Vagina (tissue), 2 donors: ENCODE results near the gene RHO. TPM values are rescaled to one million over a fixed set of nuclear protein-coding genes. Genes with fewer than 3 reads are reported as not detected.
A peak's percentile ranks its signal among the peaks of the same experiment; 100 is the strongest.

Experiments used
- DNase-seq, 2 donors: peaks; one replicate each; pipeline ENCODE4 v3.0.0-alpha.2; 2017; ENCODE audit errors: extremely low spot score in 2 of 2
- H3K27ac ChIP-seq: fragments of 200-600 bp; sonication (generic); one replicate; pipeline ENCODE4 v1.5.1; 2019
- H3K27me3 ChIP-seq: fragments of 200-600 bp; sonication (generic); one replicate; pipeline ENCODE4 v1.5.1; 2019
- H3K36me3 ChIP-seq, 2 donors: fragments of 200-600 bp; sonication (generic); one replicate each; pipeline ENCODE4 v1.5.1; 2017 to 2019
- H3K4me1 ChIP-seq: fragments of 200-600 bp; sonication (generic); one replicate; pipeline ENCODE4 v1.5.1; 2019
- H3K4me3 ChIP-seq, 2 donors: fragments of 200-600 bp; sonication (generic); 1 replicate in 1 of 2; 2 replicates in 1 of 2; pipeline ENCODE4 v1.5.1; 2016 to 2019
- H3K9me3 ChIP-seq: fragments of 200-600 bp; sonication (generic); one replicate; pipeline ENCODE4 v1.5.1; 2019
- POLR2A ChIP-seq, 2 donors: fragments of 450-650 bp; IDR thresholded peaks; one replicate each; pipeline ENCODE4 v1.6.1; 2017; ENCODE audit warnings: antibody characterized with exemption in 2 of 2, mild to moderate bottlenecking in 2 of 2, moderate library complexity in 2 of 2
- POLR2AphosphoS5 ChIP-seq, 2 donors: sonication (generic); formaldehyde crosslinking; IDR thresholded peaks; one replicate each; pipeline ENCODE4 v1.9.0; 2017; ENCODE audit warnings: antibody characterized with exemption in 2 of 2, mild to moderate bottlenecking in 2 of 2, low read depth in 1 of 2; ENCODE audit not compliant: insufficient read depth in 1 of 2
- intact Hi-C: fragments of 100-400 bp; cut with DNase I; formaldehyde crosslinking; loops from one replicate; pipeline ENCODE4 v1.15.1; 2023
- total RNA-seq: library from RNA; depleted of rRNA; stranded (reverse); fragments of >200 nt; gene quantifications from one replicate; pipeline ENCODE4 v1.2.3, GENCODE V29; 2016
- TF ChIP-seq, protein P1 (sequence below), 3 experiments: fragments of 450-650 bp in 2 of 3; fragments of 200-600 bp in 1 of 3; sonication (generic) in 1 of 3; IDR thresholded peaks; one replicate each; pipeline ENCODE4 v1.5.1; 2017 to 2019; ENCODE audit warnings: antibody characterized with exemption in 3 of 3, mild to moderate bottlenecking in 2 of 3, moderate library complexity in 2 of 3

The RHO gene
- total RNA-seq, 1 donor from 2014 or later = not detected

DNA sequence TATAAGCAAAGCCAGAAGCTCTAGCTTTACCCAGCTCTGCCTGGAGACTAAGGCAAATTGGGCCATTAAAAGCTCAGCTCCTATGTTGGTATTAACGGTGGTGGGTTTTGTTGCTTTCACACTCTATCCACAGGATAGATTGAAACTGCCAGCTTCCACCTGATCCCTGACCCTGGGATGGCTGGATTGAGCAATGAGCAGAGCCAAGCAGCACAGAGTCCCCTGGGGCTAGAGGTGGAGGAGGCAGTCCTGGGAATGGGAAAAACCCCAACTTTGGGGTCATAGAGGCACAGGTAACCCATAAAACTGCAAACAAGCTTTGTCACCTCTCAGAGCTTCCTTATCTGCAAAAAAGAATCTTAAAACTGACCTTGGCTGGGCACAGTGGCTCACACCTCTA lies 6.6 kb downstream of the RHO start:
- no peaks in the 10 kb centered on the region for H3K9me3 ChIP-seq
- H3K27me3 ChIP-seq = no peaks in the 10 kb centered on the region
- H3K36me3 ChIP-seq = no peaks in the 10 kb centered on the region
- DNase-seq = no peak
- intact Hi-C loops = no loop called here
- no peak overlapping the region for H3K4me3 ChIP-seq
- H3K27ac ChIP-seq = no peak overlapping the region
- no peaks in the 10 kb centered on the region for H3K4me1 ChIP-seq
- no peak for TF ChIP-seq POLR2A (IDR thresholded peaks at IDR 0.05)
- TF ChIP-seq POLR2AphosphoS5 (IDR thresholded peaks at IDR 0.05; ENCODE audit: insufficient read depth in 1 of 2, low read depth in 1 of 2) = no peak
- TF ChIP-seq, protein P1, sequence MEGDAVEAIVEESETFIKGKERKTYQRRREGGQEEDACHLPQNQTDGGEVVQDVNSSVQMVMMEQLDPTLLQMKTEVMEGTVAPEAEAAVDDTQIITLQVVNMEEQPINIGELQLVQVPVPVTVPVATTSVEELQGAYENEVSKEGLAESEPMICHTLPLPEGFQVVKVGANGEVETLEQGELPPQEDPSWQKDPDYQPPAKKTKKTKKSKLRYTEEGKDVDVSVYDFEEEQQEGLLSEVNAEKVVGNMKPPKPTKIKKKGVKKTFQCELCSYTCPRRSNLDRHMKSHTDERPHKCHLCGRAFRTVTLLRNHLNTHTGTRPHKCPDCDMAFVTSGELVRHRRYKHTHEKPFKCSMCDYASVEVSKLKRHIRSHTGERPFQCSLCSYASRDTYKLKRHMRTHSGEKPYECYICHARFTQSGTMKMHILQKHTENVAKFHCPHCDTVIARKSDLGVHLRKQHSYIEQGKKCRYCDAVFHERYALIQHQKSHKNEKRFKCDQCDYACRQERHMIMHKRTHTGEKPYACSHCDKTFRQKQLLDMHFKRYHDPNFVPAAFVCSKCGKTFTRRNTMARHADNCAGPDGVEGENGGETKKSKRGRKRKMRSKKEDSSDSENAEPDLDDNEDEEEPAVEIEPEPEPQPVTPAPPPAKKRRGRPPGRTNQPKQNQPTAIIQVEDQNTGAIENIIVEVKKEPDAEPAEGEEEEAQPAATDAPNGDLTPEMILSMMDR (IDR thresholded peaks at IDR 0.05) = no peak

DNA sequence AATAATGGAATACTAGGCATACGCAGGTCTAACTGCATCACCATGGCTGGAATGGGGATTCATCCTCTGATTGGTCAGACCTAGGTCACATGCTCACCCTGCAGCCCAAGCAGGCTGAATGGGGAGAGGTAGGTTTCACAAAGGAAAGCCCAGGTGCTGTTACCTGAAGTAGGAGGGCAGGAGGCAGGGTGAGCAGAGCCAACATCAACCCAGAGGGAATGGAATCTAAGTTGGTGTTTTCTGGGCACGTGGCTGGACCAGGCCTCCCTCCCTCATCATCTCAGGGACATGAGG lies 7.9 kb downstream of the RHO start:
- no peaks in the 10 kb centered on the region for H3K4me1 ChIP-seq
- intact Hi-C loops = no loop called here
- DNase-seq = no peak
- H3K27me3 ChIP-seq = no peaks in the 10 kb centered on the region
- no peaks in the 10 kb centered on the region for H3K36me3 ChIP-seq
- no peaks in the 10 kb centered on the region for H3K9me3 ChIP-seq
- no peak overlapping the region for H3K27ac ChIP-seq
- no peak for TF ChIP-seq POLR2AphosphoS5 (IDR thresholded peaks at IDR 0.05; ENCODE audit: insufficient read depth in 1 of 2, low read depth in 1 of 2)
- TF ChIP-seq, protein P1 (IDR thresholded peaks at IDR 0.05) = no peak
- no peak for TF ChIP-seq POLR2A (IDR thresholded peaks at IDR 0.05)
- no peak overlapping the region for H3K4me3 ChIP-seq

DNA sequence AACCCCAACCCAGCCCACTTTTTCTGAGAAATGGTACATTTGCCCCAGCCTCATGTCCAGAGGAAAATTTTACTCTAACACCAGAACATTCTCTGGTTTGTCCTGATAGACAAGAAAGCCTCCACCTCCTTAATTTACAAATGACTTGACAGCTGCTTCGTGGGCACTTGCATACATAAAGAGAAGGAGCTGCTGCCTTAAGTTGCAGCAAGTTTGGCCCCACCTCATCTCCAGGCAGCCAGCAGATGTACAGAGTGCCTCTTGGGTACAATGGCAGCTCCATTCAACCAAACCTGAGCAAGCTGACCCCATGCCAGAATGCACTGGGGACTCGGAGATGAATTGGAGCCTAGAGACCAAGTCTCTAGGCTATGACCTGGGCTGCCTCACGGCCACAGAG lies 8.4 kb downstream of the RHO start:
- Histone ChIP-seq H3K27me3 (no peaks in the 10 kb centered on the region), H3K9me3 (no peaks in the 10 kb centered on the region), H3K4me3 (no peak overlapping the region), H3K4me1 (no peaks in the 10 kb centered on the region), H3K27ac (no peak overlapping the region), H3K36me3 (no peaks in the 10 kb centered on the region)
- intact Hi-C loops = no loop called here
- TF ChIP-seq, protein P1 (IDR thresholded peaks at IDR 0.05) = no peak
- no peak for TF ChIP-seq POLR2AphosphoS5 (IDR thresholded peaks at IDR 0.05; ENCODE audit: insufficient read depth in 1 of 2, low read depth in 1 of 2)
- TF ChIP-seq POLR2A (IDR thresholded peaks at IDR 0.05) = no peak
- no peak for DNase-seq

DNA sequence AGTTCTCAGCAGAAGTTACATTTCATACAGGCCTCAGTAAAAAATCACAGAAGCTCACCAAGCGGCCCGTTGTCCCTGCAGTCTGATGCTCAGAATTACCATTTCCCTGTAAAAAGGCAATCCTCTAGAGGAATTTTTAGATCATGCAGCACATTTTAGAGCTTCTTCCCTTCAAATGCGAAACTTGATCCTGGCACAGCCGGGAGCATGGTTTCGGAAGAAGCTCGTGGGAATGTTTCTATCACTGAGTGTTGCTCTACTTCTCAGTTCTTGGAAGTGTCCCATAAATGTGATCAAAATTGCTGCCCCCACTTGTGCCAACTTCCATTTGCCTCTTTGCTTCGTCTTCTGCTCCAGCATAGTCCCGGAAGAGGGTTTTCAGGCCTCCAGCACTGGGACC lies 10.8 kb downstream of the RHO start:
- intact Hi-C loops = no loop called here
- no peak for DNase-seq
- H3K27ac ChIP-seq = peak overlapping the region; percentile 49
- no peak for TF ChIP-seq POLR2AphosphoS5 (IDR thresholded peaks at IDR 0.05; ENCODE audit: insufficient read depth in 1 of 2, low read depth in 1 of 2)
- TF ChIP-seq, protein P1 (IDR thresholded peaks at IDR 0.05) = no peak
- TF ChIP-seq POLR2A (IDR thresholded peaks at IDR 0.05) = no peak
- no peaks in the 10 kb centered on the region for H3K27me3 ChIP-seq
- no peaks in the 10 kb centered on the region for H3K9me3 ChIP-seq
- no peak overlapping the region for H3K4me3 ChIP-seq
- H3K4me1 ChIP-seq = no peaks in the 10 kb centered on the region
- no peaks in the 10 kb centered on the region for H3K36me3 ChIP-seq

DNA sequence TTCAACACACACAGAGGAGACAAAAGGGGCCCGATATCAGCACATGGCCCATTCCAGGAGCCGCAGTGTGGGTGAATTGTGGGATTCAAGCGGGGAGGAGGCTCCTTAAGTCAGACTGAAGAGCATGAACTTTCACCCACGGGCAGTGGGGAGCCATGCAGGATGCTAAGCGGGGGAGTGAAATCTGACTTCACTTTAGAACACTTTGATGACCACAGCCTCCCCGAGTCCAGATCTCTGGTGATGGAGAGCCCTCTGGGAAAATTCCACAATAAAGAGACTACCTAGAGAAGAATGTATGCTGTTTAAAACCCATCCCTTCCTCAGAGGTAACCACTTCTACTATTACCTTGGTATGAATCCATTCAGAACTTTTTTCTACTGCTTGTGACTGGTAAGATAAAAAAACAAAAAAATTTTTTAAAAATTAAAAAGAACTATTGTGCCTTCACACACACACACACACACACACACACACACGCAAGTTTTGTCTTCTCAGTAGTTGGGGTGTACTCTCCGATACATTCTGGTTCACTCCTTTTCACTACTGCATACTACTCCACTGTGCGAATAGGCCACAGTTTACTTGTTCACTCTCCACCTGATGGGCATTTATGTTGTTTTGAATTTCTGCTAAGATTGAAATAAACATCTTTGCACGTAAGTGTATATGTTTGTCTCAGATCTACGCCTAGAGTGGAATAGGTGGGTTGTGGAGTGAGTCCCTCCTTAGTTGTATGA lies 12.5 kb downstream of the RHO start:
- no peaks in the 10 kb centered on the region for H3K4me1 ChIP-seq
- TF ChIP-seq POLR2A (IDR thresholded peaks at IDR 0.05) (no peak), POLR2AphosphoS5 (IDR thresholded peaks at IDR 0.05; ENCODE audit: insufficient read depth in 1 of 2, low read depth in 1 of 2) (no peak)
- TF ChIP-seq, protein P1 (IDR thresholded peaks at IDR 0.05) = no peak
- DNase-seq = no peak
- no peak overlapping the region for H3K4me3 ChIP-seq
- intact Hi-C loops = no loop called here
- H3K9me3 ChIP-seq = no peaks in the 10 kb centered on the region
- no peaks in the 10 kb centered on the region for H3K36me3 ChIP-seq
- H3K27ac ChIP-seq = no peak overlapping the region
- H3K27me3 ChIP-seq = no peaks in the 10 kb centered on the region
